ENCODE results near the gene ANGPTL4. TPM values are rescaled to one million over a fixed set of nuclear protein-coding genes. Genes with fewer than 3 reads are reported as not detected.

ANGPTL4 gene
- total RNA-seq, 1 donor from 2014 or later: 3.2 TPM

DNA sequence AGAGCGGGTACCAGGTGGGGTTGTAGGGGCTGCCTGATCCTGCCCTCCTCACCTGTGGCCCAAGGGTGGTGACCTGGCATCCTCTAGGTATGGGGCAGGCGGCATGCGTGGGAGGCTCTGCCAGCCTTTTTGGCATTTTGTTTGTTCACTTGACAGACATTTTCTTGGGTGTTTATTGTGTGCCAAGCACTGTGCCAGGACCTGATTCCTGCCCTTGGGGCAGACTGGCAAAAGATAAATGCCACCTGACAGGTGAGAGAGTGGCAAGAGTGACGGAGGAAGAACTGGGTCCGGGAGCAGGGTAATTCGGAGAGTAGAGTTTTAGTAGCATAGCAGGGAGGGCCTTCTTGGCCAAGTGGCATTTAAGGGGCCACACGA is 32.2 kb downstream of the ANGPTL4 start:
- H3K27me3 ChIP-seq (ENCODE audit: control insufficient read depth, insufficient read depth, low read length): no peaks in the 10 kb centered on the region
- TF ChIP-seq CTCF (IDR thresholded peaks at IDR 0.05; ENCODE audit: insufficient read depth, low read length, severe bottlenecking): no peak
- H3K36me3 ChIP-seq (ENCODE audit: control insufficient read depth, insufficient read depth, low read length): peaks cover 15% of the 10 kb centered on the region
- DNase-seq (ENCODE audit: low read depth) (no peak), FAIRE-seq (no peak)
- H3K4me3 ChIP-seq (ENCODE audit: low read depth, low read length): no peak overlapping the region

GRCh38 chr19:8396563-8397203 is 32.7 kb downstream of the ANGPTL4 start:
- Histone ChIP-seq H3K4me3 (ENCODE audit: low read depth, low read length) (no peak overlapping the region), H3K36me3 (ENCODE audit: control insufficient read depth, insufficient read depth, low read length) (peaks cover 15% of the 10 kb centered on the region), H3K27me3 (ENCODE audit: control insufficient read depth, insufficient read depth, low read length) (no peaks in the 10 kb centered on the region)
- DNase-seq (ENCODE audit: low read depth) (peak; percentile 38), FAIRE-seq (no peak)
- TF ChIP-seq CTCF (IDR thresholded peaks at IDR 0.05; ENCODE audit: insufficient read depth, low read length, severe bottlenecking): peak; percentile 81

DNA sequence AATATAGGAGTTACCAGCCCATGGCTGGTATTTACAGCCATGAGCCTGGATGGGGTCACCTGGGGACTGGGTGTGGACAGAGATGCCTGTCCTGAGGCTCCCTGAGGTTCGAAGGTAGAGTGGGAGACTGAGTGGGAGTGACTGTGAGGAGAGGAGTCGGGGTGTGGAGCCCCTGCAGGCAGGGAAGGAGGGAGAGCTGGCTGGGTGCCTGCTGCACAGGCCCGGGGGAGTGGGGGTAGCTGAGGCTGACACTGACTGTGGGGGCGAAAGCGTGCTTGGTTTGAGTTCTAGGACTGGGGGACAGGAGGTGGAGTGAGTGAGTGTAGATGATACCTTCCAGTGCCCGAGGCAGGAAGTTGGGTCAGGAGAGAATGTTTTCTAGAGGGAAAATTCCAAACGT is 33.3 kb downstream of the ANGPTL4 start:
- DNase-seq (ENCODE audit: low read depth): peak; percentile 20
- FAIRE-seq: no peak
- H3K4me3 ChIP-seq (ENCODE audit: low read depth, low read length): no peak overlapping the region

GRCh38 chr19:8397746-8398310 is 33.9 kb downstream of the ANGPTL4 start:
- FAIRE-seq (no peak), DNase-seq (ENCODE audit: low read depth) (no peak)
- Histone ChIP-seq H3K4me3 (ENCODE audit: low read depth, low read length) (no peak overlapping the region), H3K27me3 (ENCODE audit: control insufficient read depth, insufficient read depth, low read length) (no peaks in the 10 kb centered on the region), H3K36me3 (ENCODE audit: control insufficient read depth, insufficient read depth, low read length) (peaks cover 18% of the 10 kb centered on the region)
- TF ChIP-seq CTCF (IDR thresholded peaks at IDR 0.05; ENCODE audit: insufficient read depth, low read length, severe bottlenecking): no peak

More for the DNA sequence above, 33.3 kb downstream of the ANGPTL4 start:
- H3K27me3 ChIP-seq (ENCODE audit: control insufficient read depth, insufficient read depth, low read length): no peaks in the 10 kb centered on the region
- H3K36me3 ChIP-seq (ENCODE audit: control insufficient read depth, insufficient read depth, low read length): peaks cover 15% of the 10 kb centered on the region
- TF ChIP-seq CTCF (IDR thresholded peaks at IDR 0.05; ENCODE audit: insufficient read depth, low read length, severe bottlenecking): no peak

- TF ChIP-seq CTCF (IDR thresholded peaks at IDR 0.05; ENCODE audit: insufficient read depth, low read length, severe bottlenecking): no peak
- Histone ChIP-seq H3K27me3 (ENCODE audit: control insufficient read depth, insufficient read depth, low read length) (no peaks in the 10 kb centered on the region), H3K4me3 (ENCODE audit: low read depth, low read length) (no peak overlapping the region), H3K36me3 (ENCODE audit: control insufficient read depth, insufficient read depth, low read length) (peaks cover 18% of the 10 kb centered on the region)
- DNase-seq (ENCODE audit: low read depth) (no peak), FAIRE-seq (no peak)
Measured at GRCh38 chr19:8398311-8398771, 34.4 kb downstream of the ANGPTL4 start.

All from bronchial epithelial cell (primary cell).